ENCODE results near the gene PSME1. TPM values are rescaled to one million over a fixed set of nuclear protein-coding genes. Genes with fewer than 3 reads are reported as not detected.

The PSME1 gene
- total and polyA plus RNA-seq, 2 of the 13 experiments (the other 11 are each of a cell fraction or from before 2014, with no cell fraction given) = 159 to 608 TPM

DNA sequence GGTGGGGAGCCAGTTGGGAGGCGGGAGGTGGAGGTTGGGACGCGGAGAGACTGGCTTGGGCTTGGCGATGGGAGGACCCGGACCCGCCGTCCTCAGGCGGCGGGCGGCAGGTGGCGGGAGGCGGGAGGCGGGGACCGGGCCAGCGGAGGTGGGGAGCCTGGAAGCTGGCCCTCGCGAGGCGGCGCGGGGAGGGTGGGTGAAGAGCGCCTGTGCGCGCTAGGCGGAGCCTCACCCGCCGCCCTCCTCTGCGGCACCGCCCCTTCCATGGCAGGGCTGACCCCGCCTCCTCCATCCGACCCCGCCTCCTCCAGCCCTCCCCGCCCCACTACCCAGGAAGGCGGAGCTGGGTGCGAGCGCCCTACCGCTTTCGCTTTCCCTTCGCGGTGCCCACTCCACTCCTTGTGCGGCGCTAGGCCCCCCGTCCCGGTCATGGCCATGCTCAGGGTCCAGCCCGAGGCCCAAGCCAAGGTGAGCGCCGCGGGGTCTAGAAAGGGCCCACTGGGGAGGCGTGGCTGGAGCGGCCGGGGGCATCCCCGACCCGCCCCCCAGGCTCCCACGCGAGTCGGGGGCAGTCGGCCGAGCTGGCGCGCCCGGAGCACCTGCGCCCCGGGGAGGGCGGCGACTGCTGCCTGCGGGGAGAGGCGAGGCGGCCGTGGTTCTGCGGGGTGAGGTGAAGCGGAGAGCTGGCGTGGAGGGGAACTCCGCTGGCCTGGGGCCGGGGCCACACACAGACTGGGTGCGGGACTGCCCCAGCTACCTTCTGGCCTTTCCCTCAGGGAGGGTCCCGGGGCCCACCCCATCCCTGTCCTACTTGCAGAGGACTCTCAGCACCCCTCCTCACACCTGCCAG is at the start of gene PSME1 (continued):
- peak; percentile 87 for TF ChIP-seq ZNF503 (CRISPR knock-in tag; IDR thresholded peaks at IDR 0.05)
- TF ChIP-seq STAG1 (CRISPR knock-in tag; IDR thresholded peaks at IDR 0.05) = peak; percentile 5; the same call in 1 of the 2 replicates
- TF ChIP-seq, protein P1, sequence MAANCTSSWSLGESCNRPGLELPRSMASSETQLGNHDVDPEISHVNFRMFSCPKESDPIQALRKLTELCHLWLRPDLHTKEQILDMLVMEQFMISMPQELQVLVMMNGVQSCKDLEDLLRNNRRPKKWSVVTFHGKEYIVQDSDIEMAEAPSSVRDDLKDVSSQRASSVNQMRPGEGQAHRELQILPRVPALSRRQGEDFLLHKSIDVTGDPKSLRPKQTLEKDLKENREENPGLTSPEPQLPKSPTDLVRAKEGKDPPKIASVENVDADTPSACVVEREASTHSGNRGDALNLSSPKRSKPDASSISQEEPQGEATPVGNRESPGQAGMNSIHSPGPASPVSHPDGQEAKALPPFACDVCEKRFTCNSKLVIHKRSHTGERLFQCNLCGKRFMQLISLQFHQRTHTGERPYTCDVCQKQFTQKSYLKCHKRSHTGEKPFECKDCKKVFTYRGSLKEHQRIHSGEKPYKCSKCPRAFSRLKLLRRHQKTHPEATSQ (CRISPR knock-in tag; IDR thresholded peaks at IDR 0.05; ENCODE audit: borderline replicate concordance) = no peak
- TF ChIP-seq SPEN (CRISPR knock-in tag; IDR thresholded peaks at IDR 0.05; ENCODE audit: low read depth) = peak; percentile 70
- TF ChIP-seq KDM5A (IDR thresholded peaks at IDR 0.05; ENCODE audit: borderline replicate concordance, low read length) = peak; percentile 87
- peak; percentile 22; the same call in 1 of the 2 replicates for TF ChIP-seq MTA1 (CRISPR knock-in tag; IDR thresholded peaks at IDR 0.05; ENCODE audit: borderline replicate concordance)
- peak; percentile 70; the same call in 1 of the 2 replicates for TF ChIP-seq RELA (CRISPR knock-in tag; IDR thresholded peaks at IDR 0.05)
- peak; percentile 11; the same call in 1 of the 2 replicates for TF ChIP-seq ZNF7 (CRISPR knock-in tag; IDR thresholded peaks at IDR 0.05)
- TF ChIP-seq RARG (CRISPR knock-in tag; IDR thresholded peaks at IDR 0.05; ENCODE audit: low read depth) = no peak
- peak; percentile 79 for TF ChIP-seq POGZ (CRISPR knock-in tag; IDR thresholded peaks at IDR 0.05)
- TF ChIP-seq MEIS2 (CRISPR knock-in tag; IDR thresholded peaks at IDR 0.05) = 0 out of 2 replicates have a peak, but pooled peaks have one; percentile 20
- TF ChIP-seq CHCHD3 (CRISPR knock-in tag; IDR thresholded peaks at IDR 0.05) = no peak; the same call in 1 of the 2 replicates
- no peak for TF ChIP-seq NFE2 (CRISPR knock-in tag; IDR thresholded peaks at IDR 0.05)
- TF ChIP-seq, protein P2, sequence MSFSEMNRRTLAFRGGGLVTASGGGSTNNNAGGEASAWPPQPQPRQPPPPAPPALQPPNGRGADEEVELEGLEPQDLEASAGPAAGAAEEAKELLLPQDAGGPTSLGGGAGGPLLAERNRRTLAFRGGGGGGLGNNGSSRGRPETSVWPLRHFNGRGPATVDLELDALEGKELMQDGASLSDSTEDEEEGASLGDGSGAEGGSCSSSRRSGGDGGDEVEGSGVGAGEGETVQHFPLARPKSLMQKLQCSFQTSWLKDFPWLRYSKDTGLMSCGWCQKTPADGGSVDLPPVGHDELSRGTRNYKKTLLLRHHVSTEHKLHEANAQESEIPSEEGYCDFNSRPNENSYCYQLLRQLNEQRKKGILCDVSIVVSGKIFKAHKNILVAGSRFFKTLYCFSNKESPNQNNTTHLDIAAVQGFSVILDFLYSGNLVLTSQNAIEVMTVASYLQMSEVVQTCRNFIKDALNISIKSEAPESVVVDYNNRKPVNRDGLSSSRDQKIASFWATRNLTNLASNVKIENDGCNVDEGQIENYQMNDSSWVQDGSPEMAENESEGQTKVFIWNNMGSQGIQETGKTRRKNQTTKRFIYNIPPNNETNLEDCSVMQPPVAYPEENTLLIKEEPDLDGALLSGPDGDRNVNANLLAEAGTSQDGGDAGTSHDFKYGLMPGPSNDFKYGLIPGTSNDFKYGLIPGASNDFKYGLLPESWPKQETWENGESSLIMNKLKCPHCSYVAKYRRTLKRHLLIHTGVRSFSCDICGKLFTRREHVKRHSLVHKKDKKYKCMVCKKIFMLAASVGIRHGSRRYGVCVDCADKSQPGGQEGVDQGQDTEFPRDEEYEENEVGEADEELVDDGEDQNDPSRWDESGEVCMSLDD (CRISPR knock-in tag; IDR thresholded peaks at IDR 0.05; ENCODE audit: borderline replicate concordance) = peak; percentile 54; the same call in 1 of the 2 replicates
- no peak; the same call in 1 of the 2 replicates for TF ChIP-seq SIN3B (IDR thresholded peaks at IDR 0.05; ENCODE audit: low read length)
- no peak for TF ChIP-seq ZNF761 (CRISPR knock-in tag; conservative IDR thresholded peaks at IDR 0.05)
- peak; percentile 43; the same call in 1 of the 2 replicates for TF ChIP-seq ZBTB3 (CRISPR knock-in tag; IDR thresholded peaks at IDR 0.05; ENCODE audit: borderline replicate concordance, low read depth)
- TF ChIP-seq PITX1 (CRISPR knock-in tag; IDR thresholded peaks at IDR 0.05) = no peak; the same call in 1 of the 2 replicates
- TF ChIP-seq, protein P3, sequence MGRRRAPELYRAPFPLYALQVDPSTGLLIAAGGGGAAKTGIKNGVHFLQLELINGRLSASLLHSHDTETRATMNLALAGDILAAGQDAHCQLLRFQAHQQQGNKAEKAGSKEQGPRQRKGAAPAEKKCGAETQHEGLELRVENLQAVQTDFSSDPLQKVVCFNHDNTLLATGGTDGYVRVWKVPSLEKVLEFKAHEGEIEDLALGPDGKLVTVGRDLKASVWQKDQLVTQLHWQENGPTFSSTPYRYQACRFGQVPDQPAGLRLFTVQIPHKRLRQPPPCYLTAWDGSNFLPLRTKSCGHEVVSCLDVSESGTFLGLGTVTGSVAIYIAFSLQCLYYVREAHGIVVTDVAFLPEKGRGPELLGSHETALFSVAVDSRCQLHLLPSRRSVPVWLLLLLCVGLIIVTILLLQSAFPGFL (CRISPR knock-in tag; IDR thresholded peaks at IDR 0.05) = no peak
- TF ChIP-seq HDAC2 (CRISPR knock-in tag; IDR thresholded peaks at IDR 0.05) = peak; percentile 52; the same call in 1 of the 2 replicates

Data from HepG2 (cell line).